ENCODE measurements around the gene SPATA6. TPM values are rescaled to one million over a fixed set of nuclear protein-coding genes. Genes with fewer than 3 reads are reported as not detected.
"Not testable (repeated sequence)": the region's sequence is repeated elsewhere in the genome, so short reads cannot be mapped to it uniquely, and the experiment has no call there.

Gene SPATA6
- total RNA-seq, 1 donor from 2014 or later, result 2.9 TPM

DNA sequence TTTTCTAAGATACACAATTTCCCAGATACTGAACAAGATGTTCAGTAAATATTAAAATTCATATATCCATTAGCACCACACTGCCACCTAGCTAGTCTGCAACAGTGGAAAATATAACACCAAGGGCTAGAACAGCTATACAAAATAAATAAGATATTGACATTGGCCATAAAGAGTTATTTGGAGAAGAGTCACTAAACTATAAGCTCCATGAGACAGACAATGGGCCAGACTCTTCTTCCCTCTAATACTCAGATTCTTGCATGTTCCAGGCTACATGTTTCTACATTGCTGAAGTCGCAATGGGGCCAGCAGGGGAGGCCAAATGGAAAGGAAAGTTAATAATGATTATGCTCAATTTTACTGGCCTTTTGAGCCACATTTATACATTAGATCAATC is 21.5 kb downstream of the SPATA6 start:
- no peak for DNase-seq

DNA sequence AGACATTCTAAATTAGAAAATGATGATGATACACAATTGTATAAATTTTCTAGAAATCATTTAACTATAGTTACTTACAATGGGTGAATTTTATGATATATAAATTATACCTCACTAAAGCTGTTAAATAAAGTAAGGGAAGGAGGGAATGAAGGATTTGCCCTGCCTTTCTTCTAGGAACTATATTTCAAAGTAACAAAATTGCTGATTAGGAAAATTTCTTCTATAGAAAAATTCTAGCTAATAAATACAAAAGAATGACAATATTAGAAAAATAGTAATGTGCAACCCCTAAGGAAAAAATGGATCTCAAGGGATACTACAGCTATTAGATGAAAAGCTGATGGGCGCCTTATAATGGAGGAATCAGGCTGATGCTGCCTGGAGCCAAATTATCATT is 23.1 kb downstream of the SPATA6 start:
- DNase-seq, result no peak

DNA sequence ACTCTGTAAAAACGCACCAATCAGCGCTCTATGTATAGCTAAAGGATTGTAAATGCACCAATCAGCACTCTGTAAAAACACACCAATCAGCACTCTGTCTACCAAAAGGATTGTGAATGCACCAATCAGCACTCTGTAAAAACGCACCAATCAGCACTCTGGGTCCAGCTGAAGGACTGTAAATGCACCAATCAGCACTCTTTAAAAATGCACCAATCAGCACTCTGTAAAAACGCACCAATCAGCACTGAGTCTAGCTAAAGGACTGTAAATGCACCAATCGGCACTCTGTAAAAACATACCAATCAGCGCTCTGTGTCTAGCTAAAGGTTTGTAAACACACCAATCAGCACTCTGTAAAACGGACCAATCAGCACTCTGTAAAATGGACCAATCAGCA is 27.8 kb downstream of the SPATA6 start:
- not testable (repeated sequence) for DNase-seq

DNA sequence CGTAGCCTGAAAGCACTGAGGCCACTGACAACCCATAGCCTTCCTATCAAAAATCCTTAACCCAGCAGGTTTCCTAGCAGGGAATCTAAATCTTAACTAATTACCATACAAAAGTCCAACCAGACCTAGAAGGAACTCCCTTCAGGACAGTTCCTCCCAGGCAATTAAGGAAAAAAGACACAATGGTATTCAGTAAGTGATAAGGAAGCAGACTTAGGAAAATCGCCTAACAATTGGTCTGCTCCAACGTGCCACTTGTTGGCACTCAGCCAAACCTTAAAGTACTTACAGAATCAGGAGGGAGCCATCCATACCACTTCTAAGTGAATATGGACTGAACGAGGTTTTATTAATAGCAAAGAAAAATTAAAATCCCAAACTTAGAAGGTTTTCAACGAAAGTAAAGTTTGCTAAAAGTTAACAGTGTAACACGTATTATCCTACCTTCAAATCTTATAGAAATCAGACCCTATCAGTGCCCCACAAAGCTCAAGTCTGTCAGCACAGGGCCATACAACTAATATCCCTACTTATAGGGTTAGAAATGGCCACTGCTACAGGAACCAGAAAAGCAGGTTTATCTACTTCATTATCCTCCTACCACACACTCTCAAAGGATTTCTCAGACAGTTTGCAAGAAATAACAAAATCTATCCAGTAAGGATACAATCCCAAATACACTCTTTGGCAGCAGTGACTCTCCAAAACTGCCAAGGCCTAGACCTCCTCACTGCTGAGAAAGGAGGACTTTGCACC is 29.0 kb downstream of the SPATA6 start:
- no peak for DNase-seq

DNA sequence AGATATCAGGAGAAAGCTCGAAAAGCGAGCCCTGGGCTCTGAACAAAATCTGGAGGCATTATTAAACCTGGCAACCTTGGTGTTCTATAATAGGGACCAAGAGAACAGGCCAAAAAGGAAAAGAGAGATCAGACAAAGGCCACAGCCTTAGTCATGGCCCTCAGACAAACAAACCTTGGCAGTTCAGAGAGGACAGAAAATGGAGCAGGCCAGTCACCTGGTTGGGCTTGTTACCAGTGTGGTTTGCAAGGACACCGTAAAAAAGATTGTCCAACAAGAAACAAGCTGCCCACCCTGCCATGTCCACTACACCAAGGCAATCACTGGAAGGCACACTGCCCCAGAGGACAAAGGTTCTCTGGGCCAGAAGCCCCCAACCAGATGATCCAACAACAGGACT is 31.2 kb downstream of the SPATA6 start:
- not testable (repeated sequence) for DNase-seq

DNA sequence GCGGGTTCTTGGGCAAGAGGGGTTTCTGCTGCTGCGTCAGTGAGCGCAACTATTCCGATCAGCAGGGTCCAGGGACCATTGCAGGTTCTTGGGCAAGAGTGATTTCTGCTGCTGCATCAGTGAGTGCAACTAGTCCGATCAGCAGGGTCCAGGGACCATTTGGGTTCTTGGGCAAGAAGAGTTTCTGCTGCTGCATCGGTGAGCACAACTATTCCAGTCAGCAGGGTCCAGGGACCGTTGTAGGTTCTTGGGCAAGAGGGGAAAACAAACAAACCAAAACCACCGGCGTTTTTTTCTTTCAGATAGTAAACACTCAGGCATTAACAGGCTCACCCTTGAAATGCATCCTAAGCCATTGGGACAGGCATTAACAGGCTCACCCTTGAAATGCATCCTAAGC is 32.6 kb downstream of the SPATA6 start:
- DNase-seq, result no peak

DNA sequence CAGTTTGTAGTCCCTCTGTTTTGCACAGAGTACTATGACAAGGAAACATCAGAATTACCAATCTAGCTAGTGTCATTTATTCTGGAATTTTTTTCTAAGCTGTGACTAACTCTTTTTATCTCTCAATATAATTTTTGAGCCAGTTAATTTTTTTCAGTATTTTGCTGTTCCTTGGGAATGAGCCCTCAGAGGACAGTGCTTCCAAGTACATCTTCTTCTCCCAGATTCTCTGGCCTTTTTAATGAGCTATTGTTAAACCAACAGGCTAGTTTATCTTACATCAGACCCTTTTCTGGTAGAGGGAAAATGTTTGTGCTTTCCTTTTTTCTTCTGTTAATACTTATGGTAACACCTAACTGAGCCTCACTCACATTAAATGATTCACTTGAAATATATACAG is 34.6 kb downstream of the SPATA6 start:
- DNase-seq, result not testable (repeated sequence)

DNA sequence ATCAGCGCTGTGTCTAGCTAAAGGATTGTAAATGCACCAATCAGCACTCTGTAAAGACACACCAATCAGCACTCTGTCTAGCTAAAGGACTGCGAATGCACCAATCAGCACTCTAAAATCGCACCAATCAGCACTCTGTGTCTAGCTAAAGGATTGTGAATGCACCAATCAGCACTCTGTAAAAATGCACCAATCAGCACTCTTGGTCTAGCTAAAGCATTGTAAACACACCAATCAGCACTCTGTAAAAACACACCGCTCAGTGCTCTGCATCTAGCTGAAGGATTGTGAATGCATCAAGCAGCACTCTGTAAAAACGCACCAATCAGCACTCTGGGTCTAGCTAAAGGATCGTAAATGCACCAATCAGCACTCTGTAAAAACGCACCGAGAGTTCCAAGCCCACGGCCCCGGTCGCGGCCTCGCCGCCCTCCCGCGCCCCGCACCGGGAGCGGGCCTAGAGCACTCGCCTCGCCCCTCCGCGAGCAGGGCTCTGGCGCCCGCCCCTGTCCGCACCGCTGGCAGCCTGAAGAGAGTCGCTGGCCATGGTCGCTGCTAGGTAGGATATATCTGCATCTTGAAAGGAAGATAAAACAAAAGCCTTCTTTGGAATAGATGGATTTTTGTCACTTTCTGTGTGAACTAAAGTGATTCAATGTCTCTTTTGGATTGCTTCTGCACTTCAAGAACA is 36.5 kb downstream of the SPATA6 start:
- DNase-seq, result not testable (repeated sequence)

DNA sequence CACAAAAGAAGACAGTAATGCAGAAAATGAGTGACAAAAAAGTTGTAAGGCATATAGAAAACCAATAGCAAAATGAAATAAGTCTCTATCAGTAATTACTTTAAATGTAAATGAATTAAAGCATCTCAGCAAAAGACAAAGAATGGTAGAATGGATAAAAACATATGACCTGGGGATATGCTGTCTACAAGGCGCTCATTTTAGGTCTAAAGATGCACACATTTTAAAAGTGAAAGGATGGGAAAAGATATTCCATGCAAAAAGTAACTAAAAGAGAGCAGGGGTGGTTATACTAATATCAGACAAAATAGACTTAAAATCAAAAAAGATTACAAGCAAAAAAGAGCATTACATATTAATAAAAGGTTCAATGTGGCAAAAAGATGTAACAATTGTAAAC is 41.2 kb downstream of the SPATA6 start:
- no peak for DNase-seq

DNA sequence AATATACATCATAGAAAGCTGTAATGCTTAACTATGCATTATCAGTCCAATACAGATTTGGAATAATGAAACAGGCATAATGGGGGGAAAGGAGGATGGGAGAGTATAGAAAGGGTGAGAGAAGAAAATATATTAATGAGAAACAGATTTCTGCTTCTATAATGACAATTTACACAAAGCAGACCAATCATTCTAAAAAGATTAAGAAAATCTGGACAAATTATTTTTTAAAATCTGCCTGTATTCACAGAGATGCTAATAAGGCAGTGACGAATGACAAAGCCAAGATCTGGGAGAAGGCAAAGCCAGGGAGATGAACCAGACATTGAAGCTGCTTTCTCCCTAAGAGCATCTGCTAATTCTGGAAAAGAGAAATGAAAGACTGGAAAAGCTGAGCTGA is 50.0 kb downstream of the SPATA6 start:
- no peak for DNase-seq

DNA sequence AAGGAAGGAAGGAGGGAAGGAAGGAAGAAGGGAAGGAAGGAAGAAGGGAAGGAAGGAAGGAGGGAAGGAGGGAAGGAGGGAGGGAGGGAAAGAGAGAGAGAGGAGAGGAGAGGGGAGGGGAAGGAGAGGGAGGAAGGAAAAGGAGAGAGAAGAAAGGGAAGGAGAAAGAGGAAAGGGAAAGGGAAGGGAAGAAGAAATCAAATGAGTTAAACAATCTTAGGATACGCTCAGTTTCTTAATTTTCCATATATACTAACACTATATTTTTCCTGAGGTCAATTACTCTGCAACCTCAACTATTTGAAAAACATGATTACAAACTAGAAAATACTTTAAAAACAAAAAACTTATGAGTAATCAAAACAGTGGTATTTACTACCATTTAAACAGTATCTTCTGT is 53.3 kb downstream of the SPATA6 start:
- DNase-seq, result no peak

DNA sequence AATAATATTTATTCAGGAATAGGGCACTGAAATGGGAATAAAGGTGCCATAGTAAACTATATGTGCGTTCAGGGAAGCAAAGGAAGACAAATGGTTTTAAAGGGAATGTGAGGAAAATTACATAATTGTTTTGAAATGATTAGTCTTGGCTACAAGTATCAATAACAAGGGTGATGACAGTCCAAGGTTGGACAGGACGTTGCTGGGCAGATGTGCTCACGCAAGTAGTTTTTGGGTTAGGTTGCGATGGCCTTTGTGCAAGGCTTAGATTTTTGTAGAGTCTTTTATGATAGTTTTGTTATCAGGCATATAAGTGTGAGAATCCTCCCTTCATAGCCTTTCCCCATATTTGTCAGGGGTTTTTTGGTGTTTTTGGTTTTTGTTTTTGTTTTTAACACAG is 57.0 kb downstream of the SPATA6 start:
- no peak for DNase-seq

DNA sequence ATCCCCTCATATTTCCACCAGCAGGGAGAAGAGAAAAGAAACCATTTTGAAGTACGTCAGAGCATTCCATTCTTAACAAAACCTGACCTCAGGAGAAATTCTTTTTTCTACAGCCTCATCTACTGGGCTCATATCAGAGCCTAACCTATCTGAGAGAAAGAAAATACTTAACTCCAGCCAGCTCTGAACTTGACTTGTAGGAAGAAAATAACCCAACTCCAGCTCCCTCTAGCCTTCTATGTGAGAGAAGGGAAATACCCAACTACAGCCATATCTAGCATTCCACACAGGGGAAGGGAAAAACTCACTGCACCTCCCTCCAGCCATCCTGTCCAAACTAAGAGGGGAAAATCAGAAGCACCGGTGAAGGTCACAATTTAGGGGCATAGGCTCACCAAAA is 57.7 kb downstream of the SPATA6 start:
- DNase-seq, result no peak

DNA sequence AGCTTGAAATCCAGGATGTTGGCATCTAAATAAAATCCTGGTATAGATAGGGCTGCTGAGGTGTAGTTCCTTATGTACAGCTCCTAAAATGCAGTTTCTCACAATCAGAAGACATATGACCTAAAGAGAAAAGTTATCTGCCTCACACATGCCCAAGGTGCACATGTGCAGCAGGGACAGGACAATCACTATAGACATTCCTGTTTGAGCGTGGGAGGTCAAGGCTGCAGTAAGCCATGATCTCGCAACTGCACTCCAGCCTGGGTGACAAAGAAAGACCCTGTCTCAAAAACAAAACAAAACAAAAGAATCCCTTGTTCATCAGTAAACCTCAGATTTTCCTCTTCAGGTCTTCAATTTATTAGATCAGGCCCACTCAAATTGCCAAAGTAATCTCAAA is 66.1 kb downstream of the SPATA6 start:
- no peak for DNase-seq

DNA sequence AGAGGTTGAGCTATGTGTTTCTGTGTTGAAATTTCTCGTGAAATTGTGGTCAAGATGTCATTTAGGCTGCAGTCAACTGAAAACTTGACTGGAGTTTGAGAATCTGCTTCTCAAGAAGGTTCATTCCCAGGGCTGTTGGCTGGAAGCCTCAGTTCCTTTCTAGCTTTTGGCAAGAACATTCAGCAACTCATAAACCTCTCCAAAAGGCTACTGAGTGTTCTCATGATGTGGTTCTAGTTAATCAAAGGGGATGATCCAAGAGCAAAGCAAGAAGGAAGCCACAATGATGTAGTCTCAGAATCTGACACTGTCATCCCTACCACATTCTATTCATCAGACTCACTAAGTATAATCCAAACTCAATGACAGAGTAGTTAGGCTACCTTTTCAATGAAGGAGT is 66.6 kb downstream of the SPATA6 start:
- no peak for DNase-seq

DNA sequence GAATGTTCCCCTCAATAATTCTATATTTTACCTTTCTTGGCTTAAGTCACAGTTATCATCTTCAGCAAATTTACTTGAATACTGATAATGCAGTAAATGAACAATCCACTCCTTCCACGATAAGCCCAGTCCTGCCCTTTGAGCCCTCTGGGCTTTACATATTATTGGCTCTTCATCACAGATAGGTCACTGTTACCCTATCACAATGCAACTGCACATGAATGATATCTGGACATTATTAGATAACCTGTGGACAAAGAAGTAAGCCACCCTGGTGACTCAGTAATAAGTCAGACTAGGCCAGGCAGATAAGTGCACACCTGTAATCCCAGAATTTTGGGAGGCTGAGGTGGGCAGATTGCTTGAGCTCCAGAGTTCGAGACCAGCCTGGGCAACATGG is 69.4 kb downstream of the SPATA6 start:
- DNase-seq, result no peak

DNA sequence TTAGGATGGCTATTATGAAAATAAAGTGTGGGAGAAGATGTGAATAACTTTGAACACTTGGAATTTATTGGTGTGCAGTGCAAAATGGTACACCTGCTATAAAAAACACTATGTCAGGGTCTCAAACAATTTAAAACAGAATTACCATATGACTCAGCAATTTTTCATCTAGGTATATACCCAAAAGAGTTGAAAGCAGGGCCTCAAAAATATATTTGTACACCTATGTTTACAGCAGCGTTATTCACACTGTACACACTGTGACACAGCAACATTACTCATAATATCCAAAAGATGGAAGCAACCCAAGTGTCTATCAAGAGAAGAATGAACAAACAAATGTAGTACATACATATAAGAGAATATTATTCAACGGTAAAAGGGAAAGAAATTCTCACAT is 75.8 kb downstream of the SPATA6 start:
- no peak for DNase-seq

DNA sequence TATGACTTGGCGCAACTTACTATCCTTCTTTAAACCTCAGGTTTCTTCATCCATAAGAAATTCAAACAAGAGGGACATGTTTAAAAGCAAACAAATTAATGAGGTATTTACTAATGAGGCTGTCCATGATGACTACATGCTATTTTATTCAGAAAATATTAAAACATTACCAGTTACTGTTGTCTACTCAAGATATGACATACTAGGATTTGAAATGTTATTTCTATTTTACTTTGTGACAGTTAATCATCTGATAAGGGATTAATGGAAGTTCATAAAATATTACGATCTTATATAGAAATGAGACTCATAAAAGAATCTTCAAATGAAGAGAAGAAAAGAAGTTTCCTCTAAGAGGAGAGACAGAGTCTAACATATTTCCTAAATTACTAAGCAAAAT is 80.1 kb downstream of the SPATA6 start:
- DNase-seq, result no peak

DNA sequence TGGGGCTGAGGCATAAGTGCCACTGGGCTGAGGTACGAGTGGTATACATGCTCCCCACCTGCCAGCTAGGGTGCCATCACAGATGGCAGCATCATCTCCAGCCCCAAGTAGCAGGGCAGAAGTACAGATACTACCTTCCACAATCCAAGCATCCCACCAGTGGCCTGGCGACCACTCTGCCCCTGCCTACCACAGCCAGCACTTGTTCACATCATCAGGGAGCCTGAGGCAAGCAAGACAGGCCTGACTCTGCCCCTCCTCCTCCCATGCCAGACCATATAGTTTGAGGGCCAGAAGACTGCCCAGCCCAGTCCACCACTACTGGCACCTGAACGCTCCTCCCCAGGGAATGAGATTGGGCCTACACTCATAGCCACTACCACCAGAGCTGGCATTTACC is 84.6 kb downstream of the SPATA6 start:
- DNase-seq, result no peak

DNA sequence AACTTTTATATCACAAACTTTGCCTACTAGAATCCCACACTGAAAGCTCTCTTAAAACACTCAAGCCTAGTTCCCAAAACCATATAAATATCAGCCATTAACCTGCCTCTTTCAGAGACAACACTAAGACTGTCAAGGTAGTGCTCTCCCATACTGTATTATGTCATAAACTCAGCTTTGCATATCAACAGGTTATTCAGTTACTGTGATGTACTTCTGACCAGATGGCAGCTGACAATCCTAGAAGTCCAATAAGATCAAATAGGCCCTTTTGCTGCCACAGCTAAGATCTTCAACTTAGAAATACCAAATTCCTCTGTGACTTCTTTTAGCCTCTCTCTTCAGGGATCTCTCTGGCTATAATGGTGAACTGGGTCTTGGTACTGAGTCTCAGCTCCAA is 97.2 kb downstream of the SPATA6 start:
- no peak for DNase-seq

DNA sequence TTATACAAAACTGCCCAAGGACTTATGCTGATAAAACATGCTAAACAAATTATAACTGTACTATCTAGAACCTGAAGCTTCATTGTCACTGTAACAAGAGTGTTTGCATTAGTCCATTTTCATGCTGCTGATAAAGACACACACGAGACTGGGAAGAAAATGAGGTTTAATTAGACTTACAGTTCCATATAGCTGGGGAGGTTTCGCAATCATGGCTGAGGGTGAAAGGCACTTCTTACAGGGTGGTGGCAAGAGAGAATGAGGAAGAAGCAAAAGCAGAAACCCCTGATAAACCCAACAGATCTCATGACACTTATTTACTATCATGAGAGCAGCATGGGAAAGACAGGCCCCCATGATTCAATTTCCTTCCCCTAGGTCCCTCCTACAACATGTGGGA is 100.4 kb downstream of the SPATA6 start:
- no peak for DNase-seq

DNA sequence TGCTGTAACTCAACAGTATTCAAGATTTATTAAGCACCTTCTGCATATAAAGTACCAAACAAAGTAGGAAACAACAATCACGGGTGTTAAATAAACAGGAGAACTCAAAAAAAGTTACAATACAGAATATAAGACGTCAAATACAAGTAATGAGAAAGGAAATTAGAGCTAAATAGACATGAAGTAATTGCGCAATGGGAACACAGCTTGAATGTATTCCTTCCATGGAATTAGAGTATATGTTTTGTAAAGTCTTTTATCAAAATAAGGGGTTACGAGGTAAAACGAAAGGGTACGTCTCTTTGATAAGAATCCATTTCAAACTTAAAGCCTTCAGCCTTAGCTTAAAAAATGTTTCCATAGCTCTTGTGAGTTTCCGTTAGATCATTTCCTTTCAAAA is 109.1 kb downstream of the SPATA6 start:
- DNase-seq, result no peak

DNA sequence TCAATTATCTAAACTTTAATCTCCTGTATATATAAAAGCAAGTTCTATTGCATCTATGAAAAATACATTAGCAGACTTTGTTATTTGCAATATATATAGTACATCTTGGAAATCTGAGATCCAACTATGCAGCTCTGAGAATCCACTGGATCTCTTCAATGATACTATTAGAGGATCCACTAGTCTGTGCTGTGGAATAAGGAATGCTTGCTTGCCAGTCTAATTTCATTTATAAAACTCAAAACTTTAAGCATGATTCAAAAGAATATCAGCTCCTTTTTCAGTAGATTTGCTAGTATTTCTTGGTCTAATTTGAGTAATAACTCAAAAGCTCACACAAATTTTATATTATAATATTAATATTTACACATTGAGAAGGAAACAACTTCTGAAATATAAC is 115.1 kb downstream of the SPATA6 start:
- DNase-seq, result no peak

DNA sequence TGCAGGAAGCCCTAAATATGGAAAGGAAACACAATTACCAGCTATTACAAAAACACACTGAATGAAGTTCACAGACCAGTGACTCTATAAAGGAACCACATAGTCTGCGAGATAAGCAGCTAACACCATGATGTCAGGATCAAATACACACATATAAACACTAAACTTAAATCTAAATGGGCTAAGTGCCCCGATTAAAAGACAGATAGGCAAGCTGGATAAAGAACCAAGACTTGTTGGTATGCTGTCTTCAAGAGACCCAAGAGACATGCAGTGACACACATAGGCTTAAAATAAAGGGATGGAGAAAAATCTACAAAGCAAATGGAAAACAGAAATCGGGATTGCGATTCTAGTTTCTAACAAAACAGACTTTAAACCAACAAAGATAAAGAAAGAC is 127.6 kb downstream of the SPATA6 start:
- DNase-seq, result no peak

DNA sequence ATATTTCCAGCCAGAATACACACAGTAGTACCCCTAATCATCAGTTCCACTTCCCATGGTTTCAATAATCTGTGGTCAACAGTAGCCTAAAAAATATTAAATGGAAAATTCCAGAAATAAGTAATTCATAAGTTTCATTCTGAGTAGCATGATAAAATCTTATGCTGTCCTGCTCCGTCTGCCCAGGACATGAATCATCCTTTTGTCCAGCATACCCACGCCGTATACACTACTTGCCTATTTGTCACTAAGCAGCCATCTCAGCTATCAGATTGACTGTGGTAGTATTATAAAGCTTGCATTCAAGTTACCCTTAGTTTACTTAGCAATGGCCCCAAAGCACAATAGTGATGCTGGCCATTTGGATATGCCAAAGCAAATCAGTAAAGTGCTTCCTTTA is 130.8 kb downstream of the SPATA6 start:
- no peak for DNase-seq
